ENCODE results near the gene SCGB1C1.

GRCh38 chr11:241634-242033 is 48.8 kb downstream of the SCGB1C1 start:
- no peak for TF ChIP-seq CTCF (IDR thresholded peaks at IDR 0.05)
- no peak for TF ChIP-seq POLR2AphosphoS5 (IDR thresholded peaks at IDR 0.05)
- TF ChIP-seq POLR2A (IDR thresholded peaks at IDR 0.05), result no peak
- TF ChIP-seq EP300 (IDR thresholded peaks at IDR 0.05), result no peak
